Epidermal melanocyte (primary cell): ENCODE measurements around the gene ENPP7.

Source experiments
- DNase-seq: peaks from one replicate; pipeline ENCODE4 v3.0.0; 2011; ENCODE audit warnings: low spot score; ENCODE audit not compliant: insufficient read length

The ENPP7 gene

DNA sequence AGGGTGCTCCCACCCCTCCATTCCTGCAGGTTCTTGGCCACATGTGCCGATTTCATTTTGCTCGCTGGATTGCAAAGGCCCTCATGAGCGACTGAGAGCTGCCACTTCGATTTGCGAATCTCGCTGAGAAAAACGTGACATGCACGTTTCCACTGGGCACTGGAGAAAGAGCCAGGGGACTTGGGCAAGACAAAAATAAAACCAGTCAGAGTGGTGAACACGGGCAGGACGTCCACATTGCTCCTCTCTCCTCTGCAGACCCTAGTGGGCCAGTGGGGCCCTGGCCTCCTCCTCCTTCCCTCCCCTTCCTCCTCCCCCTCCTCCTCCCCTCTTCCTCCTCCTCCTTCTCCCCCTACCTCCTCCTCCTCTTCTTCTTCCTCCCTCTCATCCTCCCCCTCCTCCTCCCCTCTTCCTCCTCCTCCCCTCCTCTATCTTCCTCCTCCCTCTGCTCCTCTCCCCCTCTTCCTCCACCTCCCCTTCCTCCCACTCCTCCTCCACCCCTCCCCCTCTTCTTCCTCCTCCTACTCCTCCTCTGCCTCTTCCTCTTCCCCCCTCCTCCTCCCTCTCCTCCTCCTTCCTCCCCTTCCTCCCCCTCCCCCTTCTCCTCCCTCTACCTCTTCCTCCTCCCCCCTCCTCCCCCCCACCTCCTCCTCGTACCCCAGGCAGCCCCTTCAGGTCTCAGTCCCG, 28.1 kb upstream of the ENPP7 start:
- DNase-seq = no peak

DNA sequence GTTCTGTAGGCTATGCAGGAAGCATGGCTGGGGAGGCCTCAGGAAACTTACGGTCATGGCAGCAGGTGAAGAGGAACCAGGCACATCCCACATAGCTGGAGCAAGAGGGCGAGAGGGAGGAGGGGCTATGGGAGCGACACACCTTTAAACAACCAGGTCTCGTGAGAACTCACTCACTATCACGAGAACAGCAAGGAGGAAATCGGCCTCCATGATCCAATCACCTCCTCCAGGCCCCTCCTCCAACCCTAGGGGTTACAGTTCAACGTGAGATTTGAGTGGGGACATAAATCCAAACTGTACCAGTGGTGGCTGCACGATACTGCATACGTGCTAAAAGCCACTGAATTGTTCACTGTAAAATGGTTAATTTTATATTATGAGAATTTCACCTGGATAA, 26.1 kb upstream of the ENPP7 start:
- DNase-seq = no peak

- no peak for DNase-seq
Observed at GRCh38 chr17:79705674-79706073, 25.1 kb upstream of the ENPP7 start.

DNA sequence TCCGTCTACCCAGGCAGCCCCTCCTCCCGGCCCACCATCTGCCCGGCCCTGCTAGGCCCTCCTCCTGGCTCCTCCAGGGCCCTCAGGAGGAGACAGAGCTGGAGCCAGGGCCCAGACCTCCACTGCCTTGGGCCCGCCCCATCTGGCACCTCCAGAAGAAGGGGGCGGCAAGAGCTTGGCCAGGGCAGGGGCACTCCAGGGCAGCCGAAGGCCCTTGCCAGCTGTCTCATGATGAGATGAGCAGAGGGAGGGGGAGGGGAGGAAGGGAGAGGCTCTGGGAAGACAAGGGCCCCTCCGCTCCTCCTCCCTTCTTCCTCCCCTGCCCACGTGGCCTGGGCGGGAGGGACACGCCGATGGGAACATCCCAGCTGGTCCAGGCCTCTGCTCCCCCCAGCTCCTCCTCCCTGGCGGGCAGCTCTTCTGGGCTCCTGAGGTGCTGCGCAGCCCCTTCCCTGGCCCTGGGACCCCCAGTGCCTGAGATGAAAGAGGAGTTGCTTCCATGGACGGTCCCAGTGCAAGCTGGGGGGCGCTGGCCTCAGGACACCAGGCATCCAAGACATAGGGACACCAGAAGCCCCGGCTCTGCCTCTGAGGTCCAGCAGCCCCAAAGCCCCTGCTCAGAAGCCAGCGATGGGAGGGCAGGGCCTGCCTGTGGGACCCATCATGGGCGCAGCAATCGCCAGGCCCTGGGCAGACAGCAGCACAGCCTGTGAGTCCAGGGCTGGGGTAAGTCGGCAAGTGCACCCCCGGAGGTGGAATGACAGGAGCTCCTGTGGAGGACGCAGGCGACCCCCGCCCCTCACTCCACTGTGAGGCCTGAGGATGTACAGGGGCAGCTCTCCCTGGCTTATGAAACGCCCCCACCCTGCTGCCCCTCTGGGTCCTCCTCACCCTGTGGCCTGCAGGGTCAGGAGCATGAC, 23.6 kb upstream of the ENPP7 start:
- DNase-seq = no peak

- DNase-seq = peak; percentile 62
Observed at GRCh38 chr17:79707931-79708891, 22.5 kb upstream of the ENPP7 start.

GRCh38 chr17:79711715-79712305, 18.9 kb upstream of the ENPP7 start:
- DNase-seq = no peak

DNA sequence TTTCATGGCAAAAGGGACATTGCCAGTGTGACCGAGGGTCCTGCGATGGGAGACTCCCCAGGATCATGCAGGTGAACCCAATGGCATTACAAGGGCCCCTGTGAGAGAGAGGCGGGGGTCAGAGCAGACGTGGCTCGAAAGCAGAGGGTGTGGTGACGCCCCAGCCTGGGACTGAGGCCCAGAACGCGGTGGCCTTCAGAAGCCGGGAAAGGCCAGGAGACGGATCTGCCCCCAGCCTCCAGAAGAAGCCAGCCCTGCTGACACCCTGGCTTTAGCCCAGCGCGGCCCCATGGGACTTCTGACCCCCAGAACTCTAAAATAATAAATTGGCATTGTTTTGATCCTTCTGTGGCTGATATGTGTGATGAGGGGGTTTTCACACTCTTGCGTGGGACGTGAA, 17.4 kb upstream of the ENPP7 start:
- no peak for DNase-seq

DNA sequence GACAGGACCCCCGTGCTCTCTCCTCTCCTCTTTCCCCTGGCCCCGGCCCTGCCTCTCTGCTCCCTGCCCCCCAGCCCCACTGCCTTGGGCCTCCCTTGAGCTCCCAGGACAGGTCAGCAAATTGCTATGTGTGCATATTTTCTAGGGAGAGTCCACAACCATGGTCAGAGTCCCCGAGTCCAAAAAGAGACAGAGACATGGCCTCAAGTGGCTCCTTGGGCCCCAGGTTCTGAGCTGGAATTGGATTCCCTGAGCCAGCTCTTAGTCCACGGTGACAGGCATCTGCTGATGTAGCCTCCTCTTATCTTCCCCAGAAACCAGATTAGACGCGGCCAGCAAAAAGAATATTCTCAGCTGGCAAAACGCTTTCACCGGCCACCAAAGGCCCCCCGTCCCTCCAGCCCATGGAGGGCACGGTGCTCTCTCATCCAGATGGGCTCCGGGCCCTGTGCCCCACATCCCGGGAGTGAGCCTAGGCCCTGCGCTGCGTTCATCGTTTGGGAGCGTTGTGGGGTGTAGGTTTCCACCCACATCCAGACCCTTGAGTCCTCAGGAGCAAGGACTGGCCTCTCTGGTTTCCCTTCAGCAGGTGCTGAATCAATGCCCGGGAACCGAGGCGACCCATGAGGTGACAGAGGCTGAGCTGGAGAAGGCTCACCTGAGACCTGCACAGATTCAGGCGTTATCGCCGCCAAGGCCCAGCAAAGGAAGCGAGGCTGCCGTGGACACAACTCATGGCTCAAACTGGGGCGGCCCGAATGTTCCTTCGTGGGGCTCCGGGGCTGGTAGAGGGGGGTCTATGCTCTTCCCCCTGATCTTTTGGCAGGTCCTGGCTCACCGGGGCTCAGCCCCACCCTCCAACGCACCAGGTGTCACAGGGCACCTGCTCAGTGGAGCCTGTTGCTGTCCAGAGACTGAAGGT, 16.3 kb upstream of the ENPP7 start:
- no peak for DNase-seq

- no peak for DNase-seq
Observed at GRCh38 chr17:79715098-79715942, 15.4 kb upstream of the ENPP7 start.

DNA sequence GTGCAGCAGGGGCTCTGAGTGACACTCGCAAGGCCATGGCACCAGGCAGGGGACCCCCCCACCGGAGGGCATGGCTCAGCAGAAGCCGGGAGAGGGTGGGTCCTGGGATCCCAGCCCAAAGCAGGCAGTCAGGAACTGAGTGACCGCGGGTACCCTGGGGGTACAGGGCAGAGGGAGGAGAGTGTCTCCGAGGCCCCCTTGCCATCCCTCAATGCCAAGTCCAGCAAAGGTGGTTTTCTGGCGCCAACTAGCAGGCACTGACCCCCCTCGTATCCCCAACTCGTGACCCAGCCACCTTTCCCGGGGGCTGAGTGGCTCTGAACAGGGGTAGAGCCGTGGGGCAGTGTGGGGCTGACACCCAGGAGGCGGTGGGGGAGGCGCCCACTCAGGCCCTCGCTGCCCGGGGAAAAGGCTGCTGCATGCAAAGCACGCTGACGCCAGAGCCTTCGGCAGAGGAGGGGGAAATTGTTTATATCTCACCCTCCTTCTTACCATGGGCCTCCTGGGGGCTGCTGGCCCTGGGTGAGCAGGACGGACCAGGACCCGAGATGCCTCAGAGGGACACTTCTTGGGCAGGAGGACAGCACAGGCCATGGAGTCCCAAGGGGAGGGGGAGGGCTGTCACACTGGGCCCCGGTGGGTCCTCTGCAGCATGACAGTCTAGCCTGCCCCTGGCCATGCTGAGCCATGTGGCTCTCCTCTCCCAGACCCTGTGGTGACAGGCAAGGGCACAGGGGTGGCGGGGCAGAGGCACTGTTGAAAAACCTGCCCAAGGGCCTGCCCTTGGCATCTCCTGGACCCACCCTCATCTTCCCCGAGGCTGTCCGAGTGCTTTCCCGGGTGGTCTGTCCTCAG, 14.6 kb upstream of the ENPP7 start:
- DNase-seq = no peak

DNA sequence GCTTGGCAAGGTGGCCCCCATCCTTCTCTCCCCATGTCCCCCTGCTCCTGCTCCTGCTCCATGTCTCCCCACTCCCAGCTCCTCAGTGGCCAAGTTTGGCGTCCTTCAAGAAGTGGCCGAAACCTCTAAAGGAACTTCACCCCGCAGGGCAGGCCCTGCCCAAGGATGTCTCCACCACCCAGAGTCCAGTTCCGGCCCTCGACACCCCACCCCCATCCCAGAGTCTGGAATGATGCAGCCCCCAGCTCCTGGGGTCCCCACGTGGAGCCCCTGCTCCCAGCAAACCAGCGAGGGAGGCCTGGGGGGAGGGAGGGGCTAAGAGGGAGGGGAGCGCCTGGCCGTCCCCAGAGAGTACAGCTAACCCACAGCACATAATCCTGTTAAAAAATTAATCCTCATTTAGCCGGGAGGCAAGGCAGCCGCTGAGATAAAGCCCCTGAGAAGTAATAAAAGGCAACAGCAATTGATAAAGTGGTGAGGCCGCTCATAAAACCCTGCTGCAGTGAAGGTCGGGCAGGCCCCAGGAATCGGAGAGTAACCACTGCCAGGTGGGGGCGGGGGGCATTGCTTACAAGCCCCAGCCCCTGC, 9.9 kb upstream of the ENPP7 start:
- no peak for DNase-seq

DNA sequence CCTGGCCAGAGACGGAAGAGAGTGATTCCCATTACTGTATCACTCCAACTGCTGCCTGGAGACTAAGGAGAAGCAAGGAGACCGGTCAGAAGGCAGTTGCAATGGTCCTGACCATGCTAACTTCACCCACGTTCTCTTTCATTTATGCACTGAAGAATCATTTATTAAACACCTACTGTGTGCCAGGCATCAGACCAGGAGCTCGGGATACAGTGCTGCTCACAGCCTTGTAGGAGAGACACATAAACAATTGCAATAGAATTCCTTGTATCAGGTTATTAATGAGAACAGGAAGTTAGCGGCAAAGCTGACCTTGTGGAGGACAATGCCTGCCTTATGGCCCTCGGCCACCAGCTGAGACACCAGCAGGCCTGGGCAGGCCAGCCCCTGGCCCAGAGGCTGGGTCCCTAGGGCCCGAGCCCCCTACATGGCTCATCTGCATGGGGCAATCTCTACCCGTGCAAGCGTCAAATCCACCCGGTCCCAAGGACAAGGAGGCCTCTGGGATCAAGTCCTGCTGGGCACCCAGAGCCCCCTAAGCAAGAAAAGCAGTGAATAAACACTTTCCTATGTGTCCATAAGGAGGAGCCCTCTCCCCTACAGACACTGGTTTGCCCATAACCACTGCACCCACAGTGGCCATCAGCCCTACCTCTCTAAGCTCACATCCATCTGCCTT, 8.6 kb upstream of the ENPP7 start:
- DNase-seq = no peak

GRCh38 chr17:79722787-79723186, 8.0 kb upstream of the ENPP7 start:
- no peak for DNase-seq

- peak; percentile 100 for DNase-seq
Observed at GRCh38 chr17:79728169-79728907, 2.4 kb upstream of the ENPP7 start.

DNA sequence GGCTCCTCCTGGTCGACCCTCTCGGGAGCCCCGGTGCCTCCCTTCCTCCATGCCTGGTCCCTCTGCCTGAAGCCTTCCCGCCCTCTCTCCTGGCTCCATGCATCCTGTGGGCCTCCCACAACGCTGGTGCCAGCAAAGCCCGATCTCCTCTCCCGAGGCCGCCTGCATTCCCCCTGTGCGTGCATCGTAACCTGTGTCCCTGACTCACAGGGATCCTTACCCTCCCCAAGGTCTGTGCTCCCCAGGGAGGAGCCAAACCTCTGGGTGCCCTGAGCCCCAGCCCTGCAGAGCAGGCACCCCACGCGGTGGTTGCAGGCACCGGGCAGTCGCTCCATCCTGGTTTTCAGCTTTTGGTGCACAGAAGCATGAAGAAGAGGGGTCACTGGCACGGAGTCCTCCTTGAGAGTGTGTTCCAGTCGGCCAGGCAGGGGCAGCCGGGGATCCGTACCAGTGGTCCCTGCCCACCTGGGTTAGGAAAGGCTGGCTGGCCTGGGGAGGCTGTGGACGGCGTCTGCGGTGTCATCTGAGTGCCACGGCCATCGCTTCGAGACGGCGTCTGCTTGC, 1.8 kb upstream of the ENPP7 start:
- DNase-seq = no peak

GRCh38 chr17:79729761-79730160, 982 bp upstream of the ENPP7 start:
- no peak for DNase-seq
